NCI-H748 treated with DMSO at 0.1 percent for 48 hours (cell line): Measurements from ENCODE around the gene BMPR1A.
A peak's percentile ranks its signal among the peaks of the same experiment; 100 is the strongest.
"Not testable (repeated sequence)": the region's sequence is repeated elsewhere in the genome, so short reads cannot be mapped to it uniquely, and the experiment has no call there.

Experiments
- DNase-seq: peaks from one replicate; lab custom pipeline; 2025; lab: John Stamatoyannopoulos, UW

BMPR1A gene

DNA sequence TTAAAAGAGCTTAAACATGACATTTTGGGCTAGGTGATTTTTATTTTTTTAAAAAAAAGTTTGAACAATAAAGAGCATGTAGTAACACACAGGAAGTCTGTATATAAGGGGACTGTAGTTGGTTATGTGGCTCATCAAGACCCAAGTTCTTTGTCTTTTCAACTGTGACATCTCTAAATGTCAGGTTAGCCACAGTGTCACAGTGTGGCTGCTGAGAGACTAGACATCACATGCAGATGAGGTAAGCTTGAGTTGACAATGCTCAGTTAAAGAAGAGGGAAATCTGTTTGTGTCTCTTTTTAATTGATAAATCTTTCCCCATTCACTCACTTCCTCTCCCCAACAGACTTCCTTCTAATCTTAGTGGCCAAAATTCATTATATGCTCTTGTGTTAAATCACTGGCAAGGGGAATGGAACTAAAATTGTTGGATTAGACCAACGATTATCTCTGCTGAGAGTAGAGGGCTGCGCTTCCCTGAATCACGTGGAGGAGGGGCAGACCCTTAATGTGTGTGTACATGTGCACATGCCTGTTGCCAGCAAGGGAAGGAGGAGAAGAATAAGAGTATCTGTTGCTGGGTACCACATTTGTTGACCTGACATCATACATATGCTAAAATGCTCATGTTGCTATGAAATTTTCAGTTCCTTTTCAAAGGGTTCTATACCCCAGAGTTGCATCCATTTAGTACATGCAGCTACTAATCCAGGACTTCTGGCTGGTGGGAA is 122.7 kb downstream of the BMPR1A start:
- no peak for DNase-seq

DNA sequence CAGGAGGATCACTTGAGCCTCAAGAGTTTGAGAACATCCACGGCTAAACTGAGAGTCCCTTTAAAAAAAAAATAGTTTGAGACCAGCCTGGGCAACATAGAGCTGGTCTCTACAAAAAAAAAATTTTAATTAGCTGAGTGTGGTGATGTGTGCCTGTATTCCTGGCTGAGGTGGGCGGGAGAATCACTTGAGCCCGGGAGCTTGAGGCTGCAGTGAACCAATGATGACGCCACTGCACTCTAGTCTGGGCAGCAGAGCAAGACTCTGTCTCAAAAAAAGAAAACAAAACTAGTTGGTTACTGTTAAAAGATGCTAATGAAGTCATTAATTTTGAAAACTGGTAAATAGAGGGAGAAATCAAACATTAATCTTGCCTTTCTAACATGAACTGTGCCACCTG is 124.6 kb downstream of the BMPR1A start:
- DNase-seq: no peak

DNA sequence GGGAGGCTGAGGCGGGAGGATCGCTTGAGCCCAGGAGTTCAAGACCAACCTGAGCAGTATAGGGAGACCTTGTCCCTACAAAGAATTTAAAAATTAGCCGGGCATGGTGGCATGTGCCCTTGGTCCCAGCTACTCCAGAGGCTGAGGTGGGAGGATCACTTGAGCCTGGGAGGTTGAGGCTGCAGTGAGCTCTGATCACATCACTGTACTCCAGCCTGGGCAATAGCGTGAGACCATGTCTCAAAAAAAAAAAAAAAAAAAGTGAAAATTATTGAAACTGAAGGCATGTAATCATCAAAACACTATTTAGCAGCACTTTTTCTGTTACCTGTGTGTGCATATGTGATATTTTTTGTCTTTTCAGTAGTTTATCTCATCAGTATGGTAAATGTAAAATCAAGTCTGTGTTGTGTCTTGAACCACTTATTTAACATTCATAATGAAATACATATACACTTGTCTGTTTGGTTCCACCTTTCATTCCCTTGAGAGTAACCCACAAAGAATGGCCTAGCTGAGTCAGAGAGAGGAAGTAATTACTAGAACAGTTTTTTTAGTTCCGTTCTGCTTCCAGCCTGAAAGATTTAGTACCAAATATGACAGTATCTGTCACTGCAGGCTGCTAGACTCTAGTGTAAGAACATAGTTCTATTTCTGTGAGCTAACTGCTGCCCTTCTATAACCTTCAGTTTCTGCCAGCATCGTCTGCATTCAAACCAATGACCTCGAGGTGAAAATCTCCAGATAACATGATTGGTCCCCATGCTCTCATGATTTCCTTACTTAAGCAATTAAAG is 132.4 kb downstream of the BMPR1A start:
- DNase-seq: no peak

DNA sequence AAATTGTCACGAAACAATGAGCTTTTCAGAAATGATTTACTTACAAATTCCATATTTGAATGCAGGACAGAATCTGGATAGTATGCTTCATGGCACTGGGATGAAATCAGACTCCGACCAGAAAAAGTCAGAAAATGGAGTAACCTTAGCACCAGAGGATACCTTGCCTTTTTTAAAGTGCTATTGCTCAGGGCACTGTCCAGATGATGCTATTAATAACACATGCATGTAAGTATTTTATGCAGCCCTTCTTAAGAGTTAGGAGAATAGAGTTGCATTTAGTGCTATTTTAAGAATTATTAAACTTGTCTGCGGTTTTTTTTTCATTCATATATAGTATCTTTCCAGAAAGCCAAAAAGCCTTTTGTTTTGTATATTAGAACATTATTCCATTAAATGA is 133.6 kb downstream of the BMPR1A start:
- DNase-seq: no peak

DNA sequence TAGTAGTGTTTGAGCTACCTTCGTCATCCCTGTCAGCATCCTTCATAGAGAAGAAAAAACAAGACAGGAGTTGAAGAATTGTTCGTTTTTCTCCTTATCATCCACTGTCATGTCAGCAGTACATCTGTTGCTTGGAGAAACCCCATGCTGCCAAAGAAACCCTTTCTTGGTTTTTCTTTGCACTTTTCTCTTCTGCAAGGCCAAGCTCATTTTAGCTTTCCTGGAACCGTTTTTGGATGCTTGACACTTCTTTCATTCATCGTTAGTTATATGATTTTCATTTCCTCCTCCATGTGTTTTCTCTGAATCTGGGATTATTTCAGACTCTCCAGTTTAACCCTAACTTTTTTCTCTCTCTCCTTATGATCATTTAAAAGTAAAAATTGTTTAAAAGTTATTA is 142.1 kb downstream of the BMPR1A start:
- no peak for DNase-seq

DNA sequence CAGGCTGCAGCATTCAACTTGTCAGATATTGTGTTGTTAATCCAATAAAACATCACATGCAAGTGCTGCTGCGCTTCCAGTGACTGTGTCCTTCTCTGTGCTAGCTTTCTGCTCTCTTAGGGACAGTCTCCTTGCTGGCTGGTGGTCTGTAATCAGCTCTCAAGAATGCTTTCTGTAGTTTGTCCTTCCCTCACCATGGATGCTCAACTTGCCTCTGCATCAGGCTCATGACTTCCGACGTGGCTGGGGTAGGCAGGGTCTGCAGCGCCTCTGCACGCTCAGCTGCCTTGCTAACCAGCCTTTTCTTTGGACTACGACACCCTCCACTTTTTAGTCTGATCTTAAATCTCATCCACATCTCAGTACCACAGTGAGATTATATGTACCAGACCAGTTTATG is 142.7 kb downstream of the BMPR1A start:
- no peak for DNase-seq

DNA sequence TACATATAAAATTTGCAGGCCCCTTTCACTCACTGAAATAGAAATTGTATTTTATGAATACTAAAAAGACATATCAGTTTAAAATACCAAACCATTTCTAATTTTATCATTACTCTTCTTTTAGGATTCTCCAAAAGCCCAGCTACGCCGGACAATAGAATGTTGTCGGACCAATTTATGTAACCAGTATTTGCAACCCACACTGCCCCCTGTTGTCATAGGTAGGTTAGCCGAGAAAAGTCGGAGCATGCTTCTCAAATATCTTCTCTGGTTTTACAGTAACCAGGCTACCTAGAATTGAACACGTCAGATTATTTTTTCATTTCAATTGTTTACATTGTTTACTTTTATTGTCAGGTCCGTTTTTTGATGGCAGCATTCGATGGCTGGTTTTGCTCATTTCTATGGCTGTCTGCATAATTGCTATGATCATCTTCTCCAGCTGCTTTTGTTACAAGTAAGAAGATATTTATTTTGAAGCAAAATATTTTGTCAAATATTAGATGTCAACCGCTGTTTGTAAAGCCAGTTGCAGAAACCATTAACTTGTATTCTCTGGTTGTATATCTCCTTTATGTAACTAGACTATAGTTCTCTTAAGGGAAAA is 143.4 kb downstream of the BMPR1A start:
- DNase-seq: peak; percentile 23

DNA sequence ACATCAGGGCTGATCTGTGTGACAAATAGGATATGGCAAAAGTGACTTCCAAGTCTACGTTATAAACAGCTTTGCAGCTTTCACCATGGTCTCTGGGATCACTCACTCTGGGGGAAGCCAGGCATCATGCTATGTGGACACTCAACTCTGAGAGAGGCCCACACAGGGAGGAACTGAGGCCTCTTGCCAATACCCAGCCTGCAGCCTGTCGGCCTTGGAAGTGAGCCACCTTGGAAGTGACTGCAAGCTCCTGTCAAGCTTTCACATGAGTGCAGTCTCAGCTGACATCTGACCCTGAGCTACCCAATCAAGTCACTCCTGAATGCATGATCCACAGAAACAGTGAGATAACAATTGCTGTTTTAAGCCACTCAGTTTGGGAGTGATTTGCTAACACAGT is 144.5 kb downstream of the BMPR1A start:
- no peak for DNase-seq

DNA sequence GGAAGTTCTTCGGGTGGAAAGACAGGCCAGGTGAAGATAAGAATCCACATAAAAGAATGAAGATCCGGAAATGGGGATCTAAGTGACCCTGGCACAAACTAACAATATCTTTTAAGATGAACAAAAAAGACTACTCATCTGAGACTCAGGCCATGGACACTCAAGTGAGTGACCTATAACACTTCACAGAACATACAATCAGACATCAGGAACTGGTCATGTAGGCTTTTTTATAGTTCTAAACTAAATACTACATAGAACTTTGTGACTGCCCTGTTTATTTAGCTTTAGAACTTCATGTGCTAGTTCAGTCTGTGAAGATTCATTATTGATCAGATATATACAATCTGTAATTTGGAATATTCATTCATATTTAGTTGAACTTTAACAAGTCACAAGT is 148.2 kb downstream of the BMPR1A start:
- no peak for DNase-seq

DNA sequence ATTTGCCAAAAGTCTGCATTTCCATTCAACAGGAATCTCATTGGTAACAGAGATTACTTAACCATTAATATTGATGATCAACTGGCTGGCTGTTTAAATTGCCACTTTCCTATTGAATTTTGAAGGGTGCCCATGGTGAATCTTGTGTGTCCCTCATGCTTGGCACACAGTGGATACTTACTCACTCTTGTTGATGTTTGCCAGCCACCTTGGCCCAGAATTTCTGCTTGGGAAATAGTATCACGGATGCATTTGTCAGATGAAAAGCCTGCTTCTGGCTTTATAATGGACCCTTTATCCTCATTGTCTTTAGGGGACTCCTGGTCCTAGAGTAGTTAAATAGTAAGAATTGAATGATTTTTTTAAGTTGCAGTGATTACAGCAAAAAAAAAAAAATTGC is 149.0 kb downstream of the BMPR1A start:
- no peak for DNase-seq

DNA sequence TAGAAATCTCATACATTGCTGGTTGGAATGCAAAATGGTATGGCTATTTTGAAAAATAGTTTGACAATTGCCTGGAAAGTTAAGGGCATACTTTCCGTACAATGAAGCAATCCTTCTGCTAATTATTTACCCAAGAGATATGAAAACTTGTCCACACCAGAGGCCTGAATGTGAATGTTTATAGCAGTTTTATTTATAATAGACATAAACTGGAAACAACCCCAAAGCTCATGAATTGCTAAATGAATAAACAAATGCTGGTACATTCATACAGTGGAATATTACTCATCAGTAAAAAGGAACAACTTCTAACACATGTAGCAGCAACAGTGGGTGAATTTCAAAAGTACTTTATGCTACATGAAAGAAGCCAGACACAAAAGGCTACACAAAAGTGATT is 158.3 kb downstream of the BMPR1A start:
- no peak for DNase-seq

DNA sequence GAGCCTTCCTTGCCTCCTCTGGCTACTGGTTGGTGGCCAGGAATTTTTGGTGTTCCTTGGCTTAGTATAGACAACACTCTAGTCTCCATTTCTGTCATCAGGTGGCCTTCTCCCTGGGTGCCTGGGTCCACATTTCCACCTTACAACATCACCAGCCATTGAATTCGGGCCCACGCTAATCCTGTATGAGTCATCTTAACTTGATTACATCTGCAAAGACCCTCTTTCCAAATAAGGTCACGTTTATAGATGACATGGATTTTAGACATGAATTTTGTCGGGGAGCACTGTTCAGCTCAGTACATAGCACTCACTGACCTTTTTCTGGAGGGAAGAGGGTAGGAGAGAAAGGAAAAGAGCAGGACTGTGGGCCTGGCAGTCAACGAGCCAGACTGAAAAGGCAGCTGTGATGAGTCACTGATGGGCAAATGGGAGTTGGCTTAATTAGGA is 161.6 kb downstream of the BMPR1A start:
- DNase-seq: no peak

DNA sequence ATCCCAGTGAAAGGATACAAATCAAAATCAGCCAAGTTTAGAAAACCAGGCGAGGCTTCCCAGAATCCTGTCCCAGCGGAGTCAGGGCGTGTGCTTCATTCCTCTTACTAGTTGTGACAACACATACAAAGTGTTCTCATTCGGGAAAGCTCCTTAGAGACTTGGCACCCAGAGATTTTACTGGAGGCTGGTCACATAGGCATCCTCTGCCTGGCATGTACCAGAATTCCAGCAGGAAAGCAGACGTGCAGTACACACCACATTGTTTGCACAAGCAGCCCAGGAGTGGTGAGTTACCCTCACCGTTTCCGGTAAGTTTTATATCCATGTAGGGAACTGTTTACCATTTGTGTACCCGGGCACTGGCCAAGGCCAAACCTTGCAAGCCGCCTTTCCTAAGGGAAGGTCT is 166.1 kb downstream of the BMPR1A start:
- no peak for DNase-seq

DNA sequence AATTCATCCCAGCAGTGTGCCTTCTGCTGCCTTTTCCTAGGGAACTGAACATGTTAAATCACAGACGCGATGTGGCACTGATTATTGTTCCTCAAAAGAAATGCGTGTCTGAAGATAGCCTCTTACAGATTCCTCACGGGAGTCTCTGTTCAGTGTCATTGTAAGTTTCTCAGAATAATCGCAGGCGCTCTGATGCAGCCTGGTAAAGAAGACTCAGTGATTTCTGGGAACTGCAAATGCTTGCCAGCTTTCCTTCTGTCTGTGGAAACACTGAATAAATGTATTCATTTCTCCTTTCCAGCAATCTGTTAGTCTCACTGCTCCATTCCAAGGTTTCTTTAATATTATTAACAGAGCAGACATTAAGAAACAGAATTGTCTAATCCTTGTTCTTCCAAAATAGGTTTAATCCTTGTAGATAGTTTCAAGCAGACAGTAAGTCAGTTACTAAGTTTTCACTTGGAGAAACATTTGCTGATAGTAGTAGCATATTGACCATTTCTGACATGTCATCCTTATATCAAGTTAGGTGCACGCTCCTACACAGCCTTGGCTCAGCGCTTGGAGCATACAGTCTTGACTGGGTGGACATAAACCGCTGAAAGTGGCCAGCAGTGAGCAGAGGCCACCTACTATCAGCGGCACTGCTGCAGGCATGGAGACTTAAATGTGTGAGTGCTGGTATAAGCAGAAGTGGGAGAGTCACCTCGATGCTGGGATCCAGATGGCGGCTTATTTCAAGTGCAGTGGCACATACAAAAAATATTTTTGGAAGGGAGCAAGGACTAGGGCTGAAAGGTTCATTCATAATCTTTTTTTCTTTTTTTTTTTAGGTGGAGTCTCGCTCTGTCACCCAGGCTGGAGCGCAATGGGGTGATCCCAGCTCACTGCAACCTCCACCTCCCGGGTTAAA is 173.3 kb downstream of the BMPR1A start:
- no peak for DNase-seq

DNA sequence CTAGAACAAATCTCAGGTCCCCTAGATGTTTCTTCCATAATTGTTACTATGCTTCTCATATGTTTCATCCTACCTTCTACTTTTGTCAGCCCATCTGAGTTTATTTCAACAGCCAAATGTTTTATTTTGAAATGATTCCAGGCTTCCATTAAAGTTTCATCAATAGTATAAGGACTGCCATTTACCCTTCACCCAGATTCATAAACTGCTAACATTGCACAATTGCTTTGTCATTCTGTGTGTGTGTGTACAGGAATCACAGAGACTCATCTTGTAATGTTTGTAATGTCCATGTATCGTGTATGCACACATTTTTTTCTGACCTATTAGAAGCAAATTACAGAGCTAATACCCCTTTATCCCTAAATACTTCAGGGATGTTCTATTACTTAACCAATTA is 175.5 kb downstream of the BMPR1A start:
- no peak for DNase-seq

DNA sequence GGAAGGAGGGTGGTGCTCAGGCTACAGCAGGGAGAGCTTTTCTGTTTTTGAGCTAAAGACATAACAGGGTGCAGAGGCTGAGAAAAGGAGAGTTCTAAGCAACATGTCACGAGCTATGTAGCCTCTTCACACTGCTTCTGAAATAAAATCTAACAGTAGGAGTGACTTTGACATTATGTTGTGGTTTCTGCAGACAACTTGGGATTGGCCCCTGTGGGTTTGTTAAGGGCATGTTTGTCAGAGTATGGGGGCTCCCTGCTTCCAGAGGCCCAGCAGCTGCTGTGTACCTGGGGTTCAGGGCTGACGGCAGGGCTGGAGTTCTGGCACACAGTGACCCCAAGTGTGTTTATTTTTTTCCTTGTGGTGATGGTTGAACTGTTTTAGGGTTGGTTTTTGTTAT is 176.3 kb downstream of the BMPR1A start:
- DNase-seq: no peak

DNA sequence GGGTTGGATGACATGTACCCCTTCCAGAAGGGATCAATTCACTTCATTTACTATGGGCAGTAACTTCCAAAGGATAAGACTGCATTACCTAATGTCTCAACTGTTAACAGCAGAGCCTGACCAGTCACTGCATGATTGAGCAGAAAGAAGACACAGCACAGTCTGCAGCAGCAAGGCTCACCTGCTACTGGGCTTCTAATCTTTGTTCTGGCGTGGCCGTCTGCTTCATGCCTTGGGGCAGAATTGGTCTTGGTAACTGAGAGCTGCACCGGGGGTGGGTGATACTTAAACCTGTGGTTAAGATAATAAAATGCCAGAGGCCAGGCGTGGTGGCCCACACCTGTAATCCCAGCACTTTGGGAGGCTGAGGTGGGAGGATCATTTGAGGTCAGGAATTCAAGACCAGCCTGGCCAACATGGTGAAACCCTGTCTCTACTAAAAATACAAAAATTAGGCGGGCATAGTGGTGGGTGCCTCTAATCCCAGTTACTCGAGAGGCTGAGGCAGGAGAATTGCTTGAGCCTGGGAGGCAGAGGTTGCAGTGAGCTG is 177.8 kb downstream of the BMPR1A start:
- DNase-seq: not testable (repeated sequence)

DNA sequence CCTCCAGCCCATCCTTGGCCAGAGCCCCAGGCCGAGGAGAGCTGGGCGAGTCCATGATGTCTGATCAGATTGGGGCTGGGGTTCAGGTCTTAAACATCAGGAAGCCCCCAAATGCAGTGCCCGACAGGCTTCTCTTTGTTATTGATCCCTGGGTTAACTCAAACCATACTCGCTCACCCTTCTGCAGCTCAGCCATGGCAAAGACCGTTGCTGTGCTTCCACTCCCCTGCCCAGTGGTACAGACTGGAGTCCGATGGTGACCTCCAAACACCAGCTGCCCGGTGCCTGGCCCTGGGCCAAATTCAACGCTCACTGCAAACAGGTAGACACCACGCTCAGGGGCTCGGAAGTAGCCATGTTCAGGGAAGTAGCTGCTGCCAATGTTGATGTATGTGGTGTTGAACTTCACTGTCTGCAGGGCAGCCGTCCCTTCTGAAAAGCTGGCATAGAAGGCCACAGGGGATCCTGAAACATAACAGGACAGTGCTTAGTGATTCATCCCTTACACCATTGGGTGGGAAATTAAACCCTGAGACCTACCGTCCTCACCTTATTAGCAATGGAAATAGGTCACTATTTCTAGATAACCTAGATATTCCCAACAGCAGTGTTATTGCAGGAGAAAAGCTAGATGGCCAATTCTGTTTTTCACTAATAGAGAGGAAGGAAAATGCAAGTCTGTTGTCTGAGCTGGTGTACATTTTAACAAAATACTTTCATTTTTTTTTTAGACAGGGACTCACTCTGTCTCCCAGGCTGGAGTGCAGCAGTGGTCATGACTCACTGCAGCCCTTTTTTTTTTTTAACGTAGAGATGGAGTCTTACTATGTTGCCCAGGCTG is 180.5 kb downstream of the BMPR1A start:
- no peak for DNase-seq

DNA sequence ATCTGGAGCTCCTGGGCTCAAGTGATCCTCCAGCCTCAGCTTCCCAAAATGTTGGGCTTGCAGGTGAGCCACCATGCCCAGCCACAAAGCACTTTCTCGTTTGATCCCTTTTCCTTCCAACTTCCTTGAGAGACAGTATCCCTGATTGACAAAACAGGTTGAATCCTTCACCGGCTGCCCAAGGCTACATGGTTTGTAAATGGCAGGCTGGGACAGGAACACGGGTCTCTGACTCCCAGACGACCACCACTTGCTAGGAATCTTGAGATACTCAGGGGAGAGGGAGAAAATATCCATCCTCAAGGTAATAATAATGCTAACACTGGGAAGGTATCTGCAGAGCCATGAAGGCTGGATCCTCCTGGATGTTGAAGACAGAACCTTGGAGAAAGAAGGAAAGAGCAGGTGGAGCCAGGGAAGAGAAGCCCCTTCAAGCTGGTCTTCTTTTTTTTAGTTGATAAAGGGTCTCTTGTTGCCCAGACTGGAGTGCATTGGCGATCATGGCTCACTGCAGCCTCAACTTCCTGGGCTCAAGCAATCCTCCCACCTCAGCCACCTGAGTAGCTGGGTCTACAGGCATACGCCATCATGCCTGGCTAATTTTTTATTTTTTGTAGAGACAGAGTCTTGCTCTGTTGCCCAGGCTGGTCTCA is 181.2 kb downstream of the BMPR1A start:
- DNase-seq: no peak

DNA sequence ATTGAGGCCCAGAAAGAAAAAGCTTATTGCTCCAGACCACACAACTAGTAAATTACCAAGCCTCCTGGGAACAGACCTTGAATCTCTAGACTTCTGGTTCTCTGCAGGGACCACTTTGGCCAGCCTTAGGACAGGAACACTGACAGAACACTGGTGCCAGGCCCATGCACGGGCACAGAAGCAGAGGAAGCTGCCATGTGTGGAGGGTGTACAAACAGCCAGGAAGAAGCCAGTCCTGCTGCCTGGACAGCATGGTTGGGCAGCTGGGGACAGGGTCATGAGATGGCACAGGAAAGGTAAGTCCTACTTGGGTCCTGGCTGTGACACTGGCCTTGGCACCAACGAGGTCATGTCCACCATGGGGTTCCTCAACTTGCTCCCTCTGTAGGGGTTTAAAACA is 181.8 kb downstream of the BMPR1A start:
- no peak for DNase-seq
